ENCODE measurements around the gene HOXB1.

Gene HOXB1

DNA sequence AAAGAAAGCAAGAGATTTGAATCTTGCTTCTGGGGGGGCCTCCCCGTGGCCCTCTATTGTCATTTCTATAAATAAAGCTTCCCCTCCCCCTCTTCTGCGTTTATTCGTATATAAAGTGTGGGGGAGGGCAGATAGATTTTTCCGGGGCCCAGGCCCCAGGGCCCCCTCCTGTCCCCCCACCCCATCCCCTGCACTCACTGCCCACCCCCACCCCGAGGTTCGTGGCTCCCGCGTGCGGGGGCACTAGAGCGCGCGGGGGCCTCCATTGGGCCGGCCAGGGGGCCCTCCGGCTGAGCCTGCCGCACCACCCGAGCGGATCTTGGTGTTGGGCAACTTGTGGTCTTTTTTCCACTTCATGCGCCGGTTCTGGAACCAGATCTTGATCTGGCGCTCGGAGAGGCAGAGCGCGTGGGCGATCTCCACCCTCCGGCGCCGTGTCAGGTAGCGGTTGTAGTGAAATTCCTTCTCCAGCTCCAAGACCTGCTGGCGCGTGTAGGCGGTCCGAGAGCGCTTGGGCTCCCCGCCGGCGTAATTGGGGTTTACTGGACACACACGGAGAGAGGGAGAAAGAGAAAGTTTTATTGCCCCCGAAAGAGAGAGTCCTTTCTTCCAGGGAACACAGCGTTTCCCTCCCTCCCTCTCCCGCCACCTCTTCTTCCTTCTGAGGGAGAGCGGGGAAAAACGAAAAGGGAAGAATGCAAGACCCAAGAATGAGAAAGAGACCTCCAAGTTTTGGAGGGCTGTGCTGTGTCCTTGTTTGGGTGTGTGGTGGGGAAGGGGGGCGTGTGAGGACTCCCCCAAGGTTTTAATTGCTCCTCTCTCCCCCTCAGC lies 45.9 kb upstream of the HOXB1 start:
- ChIA-PET POLR2A (ENCODE audit: low non-redundant PET) (no interaction called here), CTCF (interaction anchor here (0.7 kb wide), 1 partner anchor 177 kb away, joined by 3 read pairs; no protein-coding TSS in a partner anchor)
- TF ChIP-seq, protein P1, sequence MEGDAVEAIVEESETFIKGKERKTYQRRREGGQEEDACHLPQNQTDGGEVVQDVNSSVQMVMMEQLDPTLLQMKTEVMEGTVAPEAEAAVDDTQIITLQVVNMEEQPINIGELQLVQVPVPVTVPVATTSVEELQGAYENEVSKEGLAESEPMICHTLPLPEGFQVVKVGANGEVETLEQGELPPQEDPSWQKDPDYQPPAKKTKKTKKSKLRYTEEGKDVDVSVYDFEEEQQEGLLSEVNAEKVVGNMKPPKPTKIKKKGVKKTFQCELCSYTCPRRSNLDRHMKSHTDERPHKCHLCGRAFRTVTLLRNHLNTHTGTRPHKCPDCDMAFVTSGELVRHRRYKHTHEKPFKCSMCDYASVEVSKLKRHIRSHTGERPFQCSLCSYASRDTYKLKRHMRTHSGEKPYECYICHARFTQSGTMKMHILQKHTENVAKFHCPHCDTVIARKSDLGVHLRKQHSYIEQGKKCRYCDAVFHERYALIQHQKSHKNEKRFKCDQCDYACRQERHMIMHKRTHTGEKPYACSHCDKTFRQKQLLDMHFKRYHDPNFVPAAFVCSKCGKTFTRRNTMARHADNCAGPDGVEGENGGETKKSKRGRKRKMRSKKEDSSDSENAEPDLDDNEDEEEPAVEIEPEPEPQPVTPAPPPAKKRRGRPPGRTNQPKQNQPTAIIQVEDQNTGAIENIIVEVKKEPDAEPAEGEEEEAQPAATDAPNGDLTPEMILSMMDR (conservative IDR thresholded peaks at IDR 0.05; ENCODE audit: low read depth): no peak
- peak; percentile 60 for DNase-seq (ENCODE audit: low spot score)
- H3K27ac ChIP-seq: peak overlapping the region; percentile 74

DNA sequence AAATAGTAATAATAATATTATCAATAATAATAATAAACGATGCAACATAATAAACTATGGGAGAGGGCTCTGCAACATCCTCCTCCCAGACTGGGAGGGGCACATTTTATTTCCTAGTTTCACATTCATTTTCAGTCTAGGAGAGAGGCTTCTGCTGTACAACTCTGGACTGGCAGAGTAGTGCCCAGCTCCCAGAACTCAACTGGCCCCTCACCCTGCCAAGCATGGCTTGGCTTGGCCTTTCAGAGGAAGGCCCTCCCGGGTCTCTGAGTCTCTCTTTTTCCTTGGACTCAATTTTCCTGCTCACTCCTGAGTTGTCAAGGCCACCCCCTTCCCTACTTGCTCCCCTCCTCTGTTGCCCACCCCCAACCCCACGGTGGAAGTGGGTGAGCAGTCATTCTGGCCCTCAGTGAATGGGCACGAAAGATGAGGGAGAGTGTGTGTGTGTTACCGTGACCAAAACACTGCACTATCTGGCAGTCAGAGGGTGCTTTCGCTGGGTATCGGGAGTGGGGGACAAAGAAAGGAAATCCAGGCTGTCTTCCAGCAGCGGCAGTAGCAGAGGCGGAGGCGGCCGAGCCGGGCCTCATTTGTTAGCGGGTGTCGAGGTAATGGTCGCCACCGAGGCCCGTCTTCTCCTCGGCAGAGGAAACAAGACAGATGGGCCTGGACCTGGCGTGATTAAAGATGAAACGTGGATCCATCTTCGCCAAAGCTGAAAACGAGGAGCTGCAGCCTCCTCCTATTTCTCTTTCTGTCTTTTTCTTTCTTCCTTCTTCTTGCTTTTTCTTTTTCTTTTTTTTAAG lies 45.1 kb upstream of the HOXB1 start:
- CTCF ChIA-PET: no interaction called here
- DNase-seq (ENCODE audit: low spot score): no peak
- H3K27ac ChIP-seq: peak overlapping the region; percentile 74
- TF ChIP-seq, protein P1 (conservative IDR thresholded peaks at IDR 0.05; ENCODE audit: low read depth): no peak
- POLR2A ChIA-PET (ENCODE audit: low non-redundant PET): no interaction called here

DNA sequence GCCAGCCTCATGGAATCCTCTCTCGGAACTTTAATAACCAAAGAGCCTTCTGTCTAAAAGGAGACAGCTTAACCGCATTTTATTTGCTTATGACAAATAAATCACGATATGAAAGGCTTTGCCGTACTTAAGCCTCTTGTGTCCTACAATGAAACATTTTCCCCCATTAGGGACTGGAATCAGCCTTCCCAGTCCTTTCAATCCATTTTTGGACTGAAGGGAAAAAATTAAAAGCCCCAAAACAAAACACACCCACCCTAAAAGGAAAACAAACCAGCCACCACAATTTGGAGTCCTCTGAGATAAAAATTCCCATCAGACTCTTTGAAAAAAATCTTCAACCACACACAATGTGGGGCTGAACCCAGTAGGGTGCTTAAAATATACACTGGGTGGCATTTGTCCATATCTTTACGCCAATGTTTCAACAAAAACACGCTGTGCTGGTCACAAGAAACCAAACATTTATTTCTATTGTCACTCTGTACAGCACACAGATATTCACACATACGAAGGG lies 44.3 kb upstream of the HOXB1 start:
- POLR2A ChIA-PET (ENCODE audit: low non-redundant PET): no interaction called here
- DNase-seq (ENCODE audit: low spot score): no peak
- CTCF ChIA-PET: interaction anchor here (0.7 kb wide), 1 partner anchor 13 kb away, joined by 3 read pairs; no protein-coding TSS in a partner anchor
- no peak overlapping the region for H3K27ac ChIP-seq
- TF ChIP-seq, protein P1 (conservative IDR thresholded peaks at IDR 0.05; ENCODE audit: low read depth): no peak

DNA sequence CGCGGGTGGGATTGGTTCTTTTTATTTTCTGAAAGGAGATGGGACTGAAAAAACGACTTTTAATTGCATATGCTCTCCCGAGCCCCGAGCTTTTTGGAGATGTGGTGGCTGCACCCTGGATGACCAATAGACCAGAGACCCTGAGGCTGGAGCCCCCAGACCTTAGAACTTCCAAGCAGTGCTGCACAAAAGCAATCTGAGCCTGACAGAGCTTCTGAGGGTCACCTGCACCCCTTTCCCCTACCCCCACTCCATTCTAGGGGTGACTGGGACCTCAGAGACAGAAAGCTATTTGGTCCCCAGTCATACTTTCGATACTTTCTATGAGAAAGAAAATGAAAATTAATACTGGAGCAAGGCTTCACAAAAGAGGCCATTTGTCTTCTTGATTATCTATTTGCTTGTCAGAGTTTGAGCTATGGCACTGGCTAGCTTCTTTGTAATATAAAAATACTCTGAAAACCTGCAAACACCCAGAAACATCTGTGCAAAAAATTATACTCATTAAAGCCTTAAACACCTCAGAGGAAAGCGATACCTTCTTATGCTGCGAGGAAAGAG lies 43.8 kb upstream of the HOXB1 start:
- CTCF ChIA-PET: interaction anchor here (0.6 to 0.7 kb wide), 3 partner anchors 12 to 62 kb away, joined by 3 to 4 read pairs (median 3); no protein-coding TSS in a partner anchor

DNA sequence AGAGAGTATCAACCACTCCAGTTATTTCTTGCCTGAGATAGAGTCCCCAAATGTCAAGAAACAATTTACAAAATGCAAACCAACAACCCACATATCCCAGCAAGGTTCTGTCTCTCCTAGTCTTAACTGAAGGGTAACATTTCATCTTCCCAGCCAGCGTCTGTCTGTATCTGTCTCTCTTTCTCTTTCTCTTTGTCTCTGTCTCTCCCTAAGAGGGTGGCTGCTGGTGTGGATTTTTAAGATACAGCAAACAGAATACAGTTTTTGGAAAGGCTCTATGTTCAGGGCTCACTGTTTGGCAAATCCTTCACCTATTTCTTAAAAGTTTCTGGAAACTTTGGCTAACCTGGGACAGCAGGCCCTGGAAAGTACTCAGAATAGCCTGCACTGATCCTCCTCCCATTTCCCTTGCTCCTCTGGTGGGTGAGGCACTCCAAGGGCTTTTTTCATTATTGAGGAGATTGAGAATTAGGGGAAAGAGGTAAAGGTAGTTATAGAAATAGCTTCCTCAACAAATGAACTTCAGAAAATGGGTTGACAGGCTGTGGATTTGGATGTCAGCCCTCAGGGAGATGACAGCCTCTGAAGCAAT lies 41.1 kb upstream of the HOXB1 start:
- TF ChIP-seq, protein P1 (conservative IDR thresholded peaks at IDR 0.05; ENCODE audit: low read depth): no peak
- ChIA-PET CTCF (no interaction called here), POLR2A (ENCODE audit: low non-redundant PET) (no interaction called here)
- DNase-seq (ENCODE audit: low spot score): no peak
- no peak overlapping the region for H3K27ac ChIP-seq

More for the DNA sequence above, 43.8 kb upstream of the HOXB1 start:
- POLR2A ChIA-PET (ENCODE audit: low non-redundant PET): no interaction called here
- H3K27ac ChIP-seq: 0 out of 2 replicates have a peak overlapping the region, but pooled peaks have one; percentile 0
- DNase-seq (ENCODE audit: low spot score): no peak
- TF ChIP-seq, protein P1 (conservative IDR thresholded peaks at IDR 0.05; ENCODE audit: low read depth): no peak
